ENCODE measurements around the gene ARPC5.
A peak's percentile ranks its signal among the peaks of the same experiment; 100 is the strongest.

The ARPC5 gene

DNA sequence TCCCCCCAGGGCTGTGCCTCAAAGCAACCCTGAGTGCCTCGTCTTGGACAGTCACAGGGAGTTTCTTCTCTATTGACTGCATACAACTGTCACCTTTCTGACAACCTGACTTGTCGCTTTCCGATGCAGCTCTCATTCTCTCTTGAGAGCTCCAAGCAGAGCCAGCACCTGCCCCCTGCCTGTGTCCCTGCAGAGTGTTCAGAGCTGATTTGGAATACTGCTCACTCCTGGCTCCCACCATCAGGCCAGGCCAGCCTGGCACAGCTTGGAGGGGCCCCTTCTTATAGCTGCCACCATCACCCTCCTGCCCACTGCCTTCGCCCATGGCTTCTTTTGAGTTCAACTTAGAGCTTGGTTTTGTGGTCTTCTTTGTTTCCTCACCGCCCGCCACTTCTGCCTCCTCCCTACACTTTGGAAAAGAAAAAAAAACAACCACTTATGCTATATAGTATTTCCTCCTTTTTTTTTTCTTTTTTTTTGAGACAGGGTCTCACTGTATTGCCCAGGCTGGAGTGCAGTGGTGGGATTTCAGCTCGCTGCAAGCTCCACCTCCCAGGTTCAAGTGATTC lies 57.6 kb downstream of the ARPC5 start:
- TF ChIP-seq, protein P1, sequence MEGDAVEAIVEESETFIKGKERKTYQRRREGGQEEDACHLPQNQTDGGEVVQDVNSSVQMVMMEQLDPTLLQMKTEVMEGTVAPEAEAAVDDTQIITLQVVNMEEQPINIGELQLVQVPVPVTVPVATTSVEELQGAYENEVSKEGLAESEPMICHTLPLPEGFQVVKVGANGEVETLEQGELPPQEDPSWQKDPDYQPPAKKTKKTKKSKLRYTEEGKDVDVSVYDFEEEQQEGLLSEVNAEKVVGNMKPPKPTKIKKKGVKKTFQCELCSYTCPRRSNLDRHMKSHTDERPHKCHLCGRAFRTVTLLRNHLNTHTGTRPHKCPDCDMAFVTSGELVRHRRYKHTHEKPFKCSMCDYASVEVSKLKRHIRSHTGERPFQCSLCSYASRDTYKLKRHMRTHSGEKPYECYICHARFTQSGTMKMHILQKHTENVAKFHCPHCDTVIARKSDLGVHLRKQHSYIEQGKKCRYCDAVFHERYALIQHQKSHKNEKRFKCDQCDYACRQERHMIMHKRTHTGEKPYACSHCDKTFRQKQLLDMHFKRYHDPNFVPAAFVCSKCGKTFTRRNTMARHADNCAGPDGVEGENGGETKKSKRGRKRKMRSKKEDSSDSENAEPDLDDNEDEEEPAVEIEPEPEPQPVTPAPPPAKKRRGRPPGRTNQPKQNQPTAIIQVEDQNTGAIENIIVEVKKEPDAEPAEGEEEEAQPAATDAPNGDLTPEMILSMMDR (IDR thresholded peaks at IDR 0.05; ENCODE audit: unreplicated experiment in 3 of 3), result no peak
- H3K27me3 Mint-ChIP-seq (ENCODE audit: low read depth), result peaks cover 13% of the 10 kb centered on the region
- H3K4me3 Mint-ChIP-seq, result no peak overlapping the region
- H3K27ac Mint-ChIP-seq, result no peak overlapping the region
- H3K36me3 Mint-ChIP-seq (ENCODE audit: low read depth), result no peaks in the 10 kb centered on the region
- H3K9me3 Mint-ChIP-seq, result no peaks in the 10 kb centered on the region
- H3K4me1 Mint-ChIP-seq, result peaks cover 8% of the 10 kb centered on the region

DNA sequence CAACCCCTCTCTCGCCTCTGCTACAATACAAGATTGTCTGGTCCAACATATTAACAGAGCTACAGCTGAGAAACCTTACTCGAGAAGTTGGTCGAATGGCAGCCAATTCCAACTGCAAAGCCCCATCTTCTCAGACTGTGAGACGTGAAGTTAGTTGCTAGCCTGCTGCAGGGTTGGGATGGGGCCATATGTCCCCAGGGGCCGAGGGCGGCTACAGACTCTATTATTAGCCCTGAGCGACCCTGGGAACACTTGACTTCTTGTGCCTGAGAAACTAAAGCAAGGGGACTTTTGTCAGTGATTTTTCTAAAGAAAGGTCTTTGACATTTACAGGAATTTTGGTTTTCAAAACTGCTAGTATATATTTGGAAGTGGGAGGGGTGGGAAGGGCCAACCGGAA lies 59.0 kb downstream of the ARPC5 start:
- Mint-ChIP-seq H3K4me3 (no peak overlapping the region), H3K4me1 (peaks cover 8% of the 10 kb centered on the region), H3K9me3 (no peaks in the 10 kb centered on the region), H3K27me3 (ENCODE audit: low read depth) (peaks cover 7% of the 10 kb centered on the region), H3K27ac (peak overlapping the region in 1 of 3 experiments; percentile 48), H3K36me3 (ENCODE audit: low read depth) (no peaks in the 10 kb centered on the region)
- TF ChIP-seq, protein P1 (IDR thresholded peaks at IDR 0.05; ENCODE audit: unreplicated experiment in 3 of 3), result no peak

DNA sequence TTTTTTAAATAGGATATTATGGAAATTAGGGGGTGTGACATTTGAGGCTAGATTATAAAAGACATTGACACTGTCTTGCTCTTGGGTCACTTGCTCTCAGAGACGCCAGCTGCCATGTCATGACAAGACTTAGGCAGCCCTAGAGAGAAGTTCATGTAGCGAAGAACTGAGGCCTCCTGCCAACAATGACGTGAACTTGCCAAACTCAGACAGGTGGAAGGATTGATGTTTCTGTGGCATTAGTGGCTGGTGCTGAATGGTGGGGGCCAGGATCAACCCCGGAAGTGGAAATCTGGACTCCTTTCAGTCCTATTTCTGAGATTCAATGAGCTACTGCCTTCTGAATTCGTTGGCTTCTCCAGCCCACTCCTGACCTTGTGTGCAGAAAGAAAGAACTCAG lies 60.0 kb downstream of the ARPC5 start:
- Mint-ChIP-seq H3K4me3 (no peak overlapping the region), H3K36me3 (ENCODE audit: low read depth) (no peaks in the 10 kb centered on the region)

DNA sequence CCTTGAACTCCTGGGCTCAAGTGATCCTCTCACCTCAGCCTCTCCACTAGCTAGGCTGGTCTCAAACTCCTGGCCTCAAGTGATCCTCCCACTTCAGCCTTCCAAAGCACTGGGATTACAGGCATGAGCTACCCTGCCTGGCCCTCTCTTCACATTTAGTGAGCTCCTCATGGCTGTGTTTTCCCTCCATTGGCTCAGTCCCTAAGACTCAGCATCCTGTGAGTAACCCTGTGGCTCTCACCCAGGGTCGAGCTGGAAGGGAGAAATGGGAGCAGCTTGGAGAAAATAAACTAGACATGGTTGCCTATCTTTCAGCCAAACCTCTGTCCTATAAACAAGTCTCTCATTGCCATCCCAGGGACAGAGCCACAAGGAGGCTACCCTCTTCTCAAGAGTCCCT lies 62.9 kb downstream of the ARPC5 start:
- H3K36me3 Mint-ChIP-seq (ENCODE audit: low read depth), result no peaks in the 10 kb centered on the region
- TF ChIP-seq, protein P1 (IDR thresholded peaks at IDR 0.05; ENCODE audit: unreplicated experiment in 3 of 3), result no peak
- H3K27ac Mint-ChIP-seq, result no peak overlapping the region
- no peaks in the 10 kb centered on the region for H3K9me3 Mint-ChIP-seq
- no peak overlapping the region for H3K4me3 Mint-ChIP-seq
- peaks cover 9% of the 10 kb centered on the region for H3K27me3 Mint-ChIP-seq (ENCODE audit: low read depth)
- H3K4me1 Mint-ChIP-seq, result peaks cover 10% of the 10 kb centered on the region

More for the DNA sequence above, 60.0 kb downstream of the ARPC5 start:
- Mint-ChIP-seq H3K27me3 (ENCODE audit: low read depth) (peaks cover 7% of the 10 kb centered on the region), H3K27ac (no peak overlapping the region), H3K9me3 (no peaks in the 10 kb centered on the region), H3K4me1 (peaks cover 8% of the 10 kb centered on the region)
- TF ChIP-seq, protein P1 (IDR thresholded peaks at IDR 0.05; ENCODE audit: unreplicated experiment in 3 of 3), result no peak

DNA sequence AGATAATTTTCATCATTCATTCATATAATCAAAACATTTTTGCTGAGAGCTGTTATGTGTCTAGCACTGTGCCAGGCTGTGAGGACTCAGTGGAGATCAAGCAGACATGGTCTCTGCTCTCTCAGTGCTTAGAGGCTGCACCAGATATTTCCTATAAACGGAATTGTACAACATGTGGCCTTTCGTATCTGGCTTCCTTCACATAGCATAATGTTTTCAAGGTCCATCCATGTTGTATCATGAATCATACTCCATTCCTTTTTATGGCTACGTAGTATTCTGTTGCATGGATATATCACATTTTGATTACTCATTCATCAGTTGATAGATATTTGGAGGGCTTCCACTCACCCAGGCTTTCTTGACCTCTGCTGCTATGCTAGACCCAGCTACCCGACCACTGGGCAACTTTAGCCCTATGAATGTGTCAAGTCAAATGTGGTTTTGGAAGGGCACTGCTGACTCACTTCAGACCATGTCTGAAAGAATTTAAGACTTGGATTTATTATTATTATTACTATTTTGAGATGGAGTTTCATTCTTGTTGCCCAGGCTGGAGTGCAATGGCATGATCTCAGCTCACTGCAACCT lies 63.8 kb downstream of the ARPC5 start:
- TF ChIP-seq, protein P1 (IDR thresholded peaks at IDR 0.05; ENCODE audit: unreplicated experiment in 3 of 3), result no peak
- H3K4me3 Mint-ChIP-seq, result no peak overlapping the region
- H3K36me3 Mint-ChIP-seq (ENCODE audit: low read depth), result no peaks in the 10 kb centered on the region
- H3K4me1 Mint-ChIP-seq, result peaks cover 10% of the 10 kb centered on the region
- peaks cover 13% of the 10 kb centered on the region for H3K27me3 Mint-ChIP-seq (ENCODE audit: low read depth)
- H3K9me3 Mint-ChIP-seq, result no peaks in the 10 kb centered on the region
- no peak overlapping the region for H3K27ac Mint-ChIP-seq

Data from nephron (organoid).